GM12891 (cell line): ENCODE measurements around the gene HOMER2.

Experiments
- DNase-seq: peaks from one replicate; pipeline ENCODE4 v3.0.0; 2011; ENCODE audit warnings: low spot score; ENCODE audit not compliant: insufficient read length
- FAIRE-seq: peaks from 2 replicates; lab custom pipeline; 2011; peaks lifted over from hg19 to GRCh38; lab: Jason Lieb, UNC
- PAX5 ChIP-seq: IDR thresholded peaks from 2 replicates; pipeline ENCODE4 v1.6.1; 2011; ENCODE audit warnings: low read length, moderate library complexity, mild to moderate bottlenecking; ENCODE audit not compliant: insufficient read depth, severe bottlenecking
- POLR2A ChIP-seq: IDR thresholded peaks from 2 replicates; pipeline ENCODE4 v1.6.1; 2011; ENCODE audit warnings: low read depth, low read length, control low read depth
- POLR2AphosphoS5 ChIP-seq: IDR thresholded peaks from 2 replicates; pipeline ENCODE4 v1.6.1; 2011; ENCODE audit warnings: low read depth, low read length, control low read depth
- POU2F2 ChIP-seq: IDR thresholded peaks from 2 replicates; pipeline ENCODE4 v1.6.1; 2011; ENCODE audit warnings: low read depth, mild to moderate bottlenecking, control low read depth, low read length, moderate library complexity
- SPI1 ChIP-seq: IDR thresholded peaks from 2 replicates; pipeline ENCODE4 v1.6.1; 2011; ENCODE audit warnings: low read depth, low read length, control low read depth
- TAF1 ChIP-seq: IDR thresholded peaks from 2 replicates; pipeline ENCODE4 v1.6.1; 2011; ENCODE audit warnings: low read depth, low read length, control low read depth

HOMER2 gene

DNA sequence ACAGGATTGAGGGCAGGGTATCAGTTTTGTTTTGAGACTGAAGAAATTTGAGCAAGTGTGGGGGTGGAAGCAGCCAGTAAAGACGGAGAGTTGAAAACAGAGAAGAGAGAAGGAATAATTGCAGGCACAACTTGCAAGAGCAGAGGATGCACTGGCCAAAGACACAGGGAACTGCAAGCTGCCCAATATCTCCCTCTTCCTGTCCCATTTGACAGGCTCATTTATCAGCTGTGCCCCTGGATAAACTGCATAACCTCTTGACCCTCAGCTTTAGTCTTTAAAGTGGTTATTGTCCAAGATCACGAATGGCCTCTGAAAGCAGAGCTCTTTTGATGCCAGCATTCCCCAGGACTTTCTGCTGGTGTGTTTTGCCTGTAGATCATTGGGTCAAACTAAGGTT lies 28.5 kb upstream of the HOMER2 start:
- FAIRE-seq (no peak), DNase-seq (no peak)
- TF ChIP-seq SPI1, result no peak
- no peak for TF ChIP-seq PAX5
- no peak for TF ChIP-seq POLR2AphosphoS5
- no peak for TF ChIP-seq POLR2A
- TF ChIP-seq TAF1, result no peak
- no peak for TF ChIP-seq POU2F2

DNA sequence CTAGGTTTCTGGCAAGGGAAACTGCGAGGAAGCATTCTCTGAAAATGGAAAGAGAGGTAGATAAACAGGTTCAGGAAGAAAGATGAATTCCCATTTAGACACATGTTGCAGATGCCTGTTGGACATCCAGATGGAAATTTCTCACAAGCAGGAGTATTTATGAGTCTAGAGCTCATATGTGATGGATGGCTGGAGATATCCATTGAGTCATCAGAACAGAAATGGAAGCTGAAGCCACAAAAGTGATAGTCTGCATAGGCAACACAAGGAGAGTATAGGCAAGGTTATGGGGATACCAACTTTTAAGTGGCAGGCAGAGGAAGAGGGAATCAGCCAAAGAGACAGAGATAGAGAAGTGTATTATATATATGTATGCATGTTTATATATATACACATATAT lies 27.2 kb upstream of the HOMER2 start:
- DNase-seq (no peak), FAIRE-seq (no peak)
- TF ChIP-seq TAF1, result no peak
- no peak for TF ChIP-seq POLR2A
- TF ChIP-seq PAX5, result no peak
- no peak for TF ChIP-seq POU2F2
- TF ChIP-seq POLR2AphosphoS5, result no peak
- no peak for TF ChIP-seq SPI1

DNA sequence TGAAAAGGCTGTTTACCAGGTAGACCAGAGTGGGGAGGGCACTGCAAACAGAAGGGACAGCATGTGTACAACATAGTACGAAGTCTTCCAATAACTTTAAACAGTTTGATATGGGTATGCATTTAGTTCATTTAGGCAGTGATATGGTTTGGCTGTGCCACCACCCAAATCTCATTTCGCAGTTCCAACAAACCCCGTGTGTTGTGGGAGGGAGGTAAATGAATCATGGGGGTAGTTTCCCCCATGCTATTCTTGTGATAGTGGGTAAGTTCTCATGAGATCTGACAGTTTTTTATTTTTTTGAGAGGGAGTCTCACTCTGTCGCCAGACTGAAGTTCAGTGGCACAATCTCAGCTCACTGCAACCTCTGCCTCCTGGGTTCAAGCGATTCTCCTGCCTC lies 25.9 kb upstream of the HOMER2 start:
- TF ChIP-seq PAX5, result no peak
- TF ChIP-seq SPI1, result no peak
- TF ChIP-seq POLR2AphosphoS5, result no peak
- no peak for TF ChIP-seq POU2F2
- no peak for TF ChIP-seq POLR2A
- no peak for TF ChIP-seq TAF1
- DNase-seq, result no peak
- no peak for FAIRE-seq

DNA sequence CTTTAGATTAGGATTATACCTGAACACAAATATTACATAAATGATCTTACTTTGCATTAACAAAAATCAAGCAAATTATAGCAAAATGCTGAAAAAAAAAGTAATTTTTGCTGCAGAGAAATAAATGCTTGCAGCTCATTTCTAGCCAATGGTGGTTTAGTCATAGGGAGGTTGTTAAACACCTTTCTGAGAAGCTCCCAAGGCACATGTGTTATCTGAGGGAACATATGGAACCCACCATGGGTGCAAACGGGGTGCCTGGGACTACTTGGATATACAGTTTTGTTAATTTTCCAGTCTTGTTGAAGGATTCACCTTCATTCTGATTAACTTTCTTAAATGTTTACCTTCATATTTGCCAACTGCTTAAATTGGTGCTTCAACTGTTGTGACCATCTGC lies 24.6 kb upstream of the HOMER2 start:
- TF ChIP-seq POU2F2 (no peak), TAF1 (no peak), POLR2AphosphoS5 (no peak), PAX5 (no peak), POLR2A (no peak)
- DNase-seq, result no peak
- FAIRE-seq, result no peak

DNA sequence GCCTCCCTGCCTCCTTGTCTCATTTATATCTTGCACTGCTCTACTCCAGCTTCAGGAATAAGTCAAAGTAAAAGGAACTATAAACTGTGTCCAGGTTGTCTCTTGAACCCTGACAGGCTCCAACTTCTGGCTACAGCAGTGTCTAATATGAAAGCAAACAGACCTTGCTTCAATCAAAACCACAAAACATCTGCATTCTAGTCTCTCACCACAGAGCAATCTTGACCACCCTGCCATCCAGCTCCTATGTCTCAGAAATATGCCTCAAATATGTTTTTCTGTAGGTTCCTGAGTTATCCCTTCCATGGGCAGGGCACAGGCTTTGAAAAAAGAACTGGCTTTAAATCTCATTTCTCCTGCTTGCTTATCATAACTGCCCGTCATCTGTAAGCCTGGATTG lies 20.5 kb upstream of the HOMER2 start:
- TF ChIP-seq POLR2AphosphoS5 (no peak), POLR2A (no peak), TAF1 (no peak), SPI1 (no peak), POU2F2 (no peak), PAX5 (no peak)
- FAIRE-seq (no peak), DNase-seq (no peak)

DNA sequence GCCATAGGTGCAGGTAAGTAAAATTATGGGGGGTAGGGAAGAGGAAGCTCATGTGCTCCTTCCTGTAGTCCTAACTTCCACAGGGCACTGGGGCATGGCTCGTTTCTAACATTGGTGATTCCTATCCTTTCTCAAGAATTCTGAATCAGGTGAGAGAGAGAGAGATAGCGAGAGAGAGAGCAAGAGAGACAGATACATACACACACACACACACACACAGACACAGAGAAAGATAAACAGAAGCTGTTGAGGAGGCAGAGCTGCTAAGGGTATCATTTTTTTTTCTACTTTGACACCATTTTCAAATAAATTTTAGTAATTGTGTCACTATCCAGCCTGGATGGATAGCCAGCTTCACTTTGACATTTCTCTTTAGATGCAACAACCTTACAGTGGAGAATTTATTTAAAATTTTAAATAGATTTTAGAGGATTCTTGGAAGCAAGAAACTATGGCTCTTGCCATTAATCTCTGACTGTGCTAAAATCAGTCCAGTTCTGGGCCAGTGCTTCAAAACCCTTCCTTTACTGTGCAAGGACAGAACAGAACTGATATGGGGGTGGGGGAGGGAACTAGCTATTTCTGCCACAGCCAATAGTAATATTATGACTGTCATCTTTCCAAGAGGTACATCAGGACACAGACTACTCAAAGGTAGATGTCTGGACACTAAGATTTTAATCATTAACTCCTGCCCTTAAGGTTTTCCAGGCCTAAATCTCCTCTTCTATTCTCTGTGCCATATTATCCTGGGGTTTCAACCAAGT lies 18.9 kb upstream of the HOMER2 start:
- TF ChIP-seq SPI1 (no peak), POLR2A (no peak), POU2F2 (no peak), POLR2AphosphoS5 (no peak), TAF1 (no peak), PAX5 (no peak)
- DNase-seq, result no peak
- FAIRE-seq, result no peak

DNA sequence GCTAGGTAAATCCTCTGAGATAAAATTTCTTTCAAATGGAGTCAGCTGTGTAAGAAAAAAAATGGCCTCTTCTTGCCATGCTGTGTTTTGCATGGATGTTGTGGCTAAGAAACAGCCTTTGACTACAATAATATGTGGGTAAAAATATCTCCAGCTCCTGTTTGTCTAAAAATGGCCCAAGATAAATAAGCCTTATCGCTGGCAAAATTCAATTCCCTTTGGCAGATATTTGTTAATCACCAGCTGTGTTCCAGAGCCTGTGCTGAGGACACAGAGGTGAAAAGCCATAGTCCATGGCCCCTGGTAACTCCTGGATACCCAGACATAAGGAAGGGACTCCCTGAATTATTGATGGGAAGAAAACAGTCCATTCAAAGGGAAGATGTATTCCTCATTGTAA lies 18.2 kb upstream of the HOMER2 start:
- DNase-seq (no peak), FAIRE-seq (no peak)
- no peak for TF ChIP-seq PAX5
- TF ChIP-seq SPI1, result no peak
- no peak for TF ChIP-seq TAF1
- TF ChIP-seq POLR2AphosphoS5, result no peak

DNA sequence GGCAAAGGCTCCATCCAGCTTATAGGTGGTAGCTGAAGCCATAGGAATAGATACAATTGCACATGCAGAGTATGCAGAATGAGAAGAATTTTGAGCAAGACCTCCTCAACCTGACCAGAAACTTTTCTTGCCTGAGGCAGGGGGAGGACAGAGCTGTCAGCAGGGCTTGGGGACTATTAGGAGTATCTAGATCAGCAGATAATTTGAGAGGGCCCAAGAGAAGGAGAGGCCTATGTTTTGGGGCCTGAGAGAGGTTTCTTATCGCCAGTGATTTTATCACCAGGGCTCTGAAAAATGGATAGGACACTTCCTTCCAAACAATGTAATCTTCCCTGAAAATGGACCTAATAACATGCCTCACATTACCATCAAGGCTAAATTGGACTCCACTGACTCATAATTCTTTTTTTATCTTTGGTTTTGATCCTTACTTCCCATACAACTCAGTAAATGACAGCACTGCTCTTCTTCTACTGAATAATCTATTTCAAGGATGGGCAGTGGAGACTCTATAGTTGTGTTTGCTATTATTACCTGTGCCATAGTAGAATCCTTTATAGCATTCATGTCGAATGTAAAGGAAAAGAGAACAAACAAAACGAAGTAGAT lies 17.7 kb upstream of the HOMER2 start:
- FAIRE-seq (no peak), DNase-seq (no peak)
- TF ChIP-seq TAF1, result no peak

DNA sequence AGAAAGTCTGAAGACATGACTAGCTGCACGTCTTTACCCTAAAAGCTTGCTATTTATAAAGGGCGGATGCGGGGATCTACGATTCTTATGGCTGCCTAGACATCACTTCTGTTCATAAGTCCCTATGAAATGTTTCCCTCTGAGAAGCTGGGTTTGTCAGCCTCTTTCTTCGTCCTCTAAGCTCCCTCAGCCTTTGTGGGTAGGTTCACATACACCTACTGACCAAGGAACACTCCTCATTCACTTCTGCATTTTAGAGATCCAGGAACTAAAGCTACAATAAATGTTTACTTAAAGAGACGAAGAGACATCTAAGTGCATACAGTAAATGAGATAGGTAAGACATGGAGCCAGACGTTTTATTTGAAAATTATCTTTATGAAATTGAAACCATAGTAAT lies 16.8 kb upstream of the HOMER2 start:
- DNase-seq, result no peak
- no peak for TF ChIP-seq POU2F2
- no peak for TF ChIP-seq PAX5
- no peak for TF ChIP-seq TAF1
- no peak for TF ChIP-seq POLR2A
- no peak for TF ChIP-seq POLR2AphosphoS5
- TF ChIP-seq SPI1, result no peak
- no peak for FAIRE-seq

DNA sequence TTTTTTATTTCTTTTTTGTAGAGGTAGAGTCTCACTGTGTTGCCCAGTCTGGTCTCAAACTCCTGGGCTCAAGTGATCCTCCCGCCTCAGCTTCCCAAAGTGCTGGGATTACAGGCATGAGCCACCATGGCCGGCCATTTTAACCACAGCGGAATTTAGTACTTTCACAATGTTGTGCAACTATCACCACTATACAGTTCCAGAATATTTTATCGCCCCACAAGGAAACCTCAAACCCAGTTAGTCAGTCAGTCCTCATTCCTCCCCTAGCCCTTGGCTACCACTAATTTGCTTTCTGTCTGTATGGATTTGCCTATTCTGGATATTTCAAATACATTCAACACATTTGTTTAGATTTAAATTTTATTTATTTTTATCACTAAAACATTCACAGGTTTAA lies 15.5 kb upstream of the HOMER2 start:
- TF ChIP-seq POLR2A (no peak), POU2F2 (no peak), SPI1 (no peak), PAX5 (no peak), POLR2AphosphoS5 (no peak), TAF1 (no peak)
- FAIRE-seq (no peak), DNase-seq (no peak)
